GM10248 (cell line): ENCODE results near the gene SMIM35.

Source experiments
- CTCF ChIA-PET: fragments of 300-600 bp; sonication (Branson Sonifier 250); formaldehyde crosslinking; extraction: SDS; loops from one replicate; lab custom pipeline; 2021; ENCODE audit warnings: antibody characterized with exemption; lab: Yijun Ruan, JAX
- POLR2A ChIA-PET: fragments of 350-650 bp; sonication (Branson Sonifier 250); formaldehyde crosslinking; extraction: SDS; loops from one replicate; lab custom pipeline; 2020; ENCODE audit warnings: antibody characterized with exemption; lab: Yijun Ruan, JAX
- DNase-seq: peaks from one replicate; pipeline ENCODE4 v3.0.0; 2012; ENCODE audit errors: extremely low spot score
- TF ChIP-seq, protein P1 (sequence below): IDR thresholded peaks from 2 replicates; pipeline ENCODE4 v1.5.1; 2012; ENCODE audit warnings: mild to moderate bottlenecking, low read depth; ENCODE audit errors: extremely low read depth, missing control alignments, control extremely low read depth

Gene SMIM35

DNA sequence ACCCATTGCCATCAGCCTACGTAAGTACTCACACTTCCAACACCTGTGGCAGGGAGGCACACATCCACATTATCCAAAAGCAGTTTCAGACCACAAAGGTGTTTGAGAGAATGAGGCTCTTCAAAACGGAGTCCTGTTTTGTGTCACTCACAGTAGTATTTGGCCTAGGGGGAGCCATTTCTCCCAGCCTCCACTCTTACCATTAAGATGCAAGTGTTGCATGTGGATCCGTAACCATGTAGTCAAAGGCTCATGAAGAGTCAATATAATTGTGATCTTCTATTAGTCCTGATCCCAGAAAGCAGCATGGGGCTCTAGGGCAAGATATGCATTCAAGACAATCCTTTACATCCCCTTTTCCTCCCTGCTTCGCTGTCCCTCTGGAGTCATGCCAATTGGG, 59.1 kb downstream of the SMIM35 start:
- DNase-seq, result no peak
- TF ChIP-seq, protein P1, sequence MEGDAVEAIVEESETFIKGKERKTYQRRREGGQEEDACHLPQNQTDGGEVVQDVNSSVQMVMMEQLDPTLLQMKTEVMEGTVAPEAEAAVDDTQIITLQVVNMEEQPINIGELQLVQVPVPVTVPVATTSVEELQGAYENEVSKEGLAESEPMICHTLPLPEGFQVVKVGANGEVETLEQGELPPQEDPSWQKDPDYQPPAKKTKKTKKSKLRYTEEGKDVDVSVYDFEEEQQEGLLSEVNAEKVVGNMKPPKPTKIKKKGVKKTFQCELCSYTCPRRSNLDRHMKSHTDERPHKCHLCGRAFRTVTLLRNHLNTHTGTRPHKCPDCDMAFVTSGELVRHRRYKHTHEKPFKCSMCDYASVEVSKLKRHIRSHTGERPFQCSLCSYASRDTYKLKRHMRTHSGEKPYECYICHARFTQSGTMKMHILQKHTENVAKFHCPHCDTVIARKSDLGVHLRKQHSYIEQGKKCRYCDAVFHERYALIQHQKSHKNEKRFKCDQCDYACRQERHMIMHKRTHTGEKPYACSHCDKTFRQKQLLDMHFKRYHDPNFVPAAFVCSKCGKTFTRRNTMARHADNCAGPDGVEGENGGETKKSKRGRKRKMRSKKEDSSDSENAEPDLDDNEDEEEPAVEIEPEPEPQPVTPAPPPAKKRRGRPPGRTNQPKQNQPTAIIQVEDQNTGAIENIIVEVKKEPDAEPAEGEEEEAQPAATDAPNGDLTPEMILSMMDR, result no peak
- ChIA-PET POLR2A (interaction anchor here (0.6 kb wide), 1 partner anchor 53 kb away, joined by 3 read pairs; no protein-coding TSS in a partner anchor), CTCF (no interaction called here)

DNA sequence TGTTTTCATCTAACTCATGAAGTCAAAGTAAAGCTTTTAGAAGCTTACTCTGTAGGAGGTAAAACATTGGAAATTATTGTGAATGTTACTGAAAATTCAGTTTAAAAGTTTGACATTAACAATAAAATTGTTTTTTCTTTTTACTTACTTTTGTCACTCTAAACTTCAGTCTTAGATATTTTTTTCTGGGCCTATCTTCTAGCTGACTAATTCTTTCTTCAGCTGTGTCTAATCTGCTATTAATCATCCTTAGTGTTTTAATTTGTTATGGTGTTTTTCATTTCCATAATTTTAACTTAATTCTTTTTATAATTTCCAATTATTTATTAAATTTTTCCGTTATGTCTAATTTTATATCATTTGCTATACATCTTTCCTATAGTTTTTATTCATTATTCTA, 65.6 kb downstream of the SMIM35 start:
- POLR2A ChIA-PET, result no interaction called here

DNA sequence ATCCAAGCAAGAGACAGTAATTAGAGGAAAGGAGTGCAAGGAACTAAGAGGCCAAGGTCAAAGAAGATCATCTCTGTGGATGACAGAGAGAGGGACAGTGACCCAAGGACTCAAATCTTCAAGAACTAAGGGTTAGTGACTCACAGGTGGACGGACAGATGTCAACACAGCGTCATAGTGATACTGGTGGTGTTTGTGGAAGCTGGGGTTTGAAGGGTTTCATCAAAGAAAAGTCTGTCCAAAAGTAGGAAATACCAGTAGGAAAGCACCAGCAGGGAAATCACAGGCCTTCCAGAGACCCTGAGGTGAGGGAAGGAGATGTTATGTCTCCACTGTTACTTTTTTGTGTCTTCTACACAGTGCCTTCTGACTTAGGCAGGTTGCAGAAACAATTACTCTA, 68.4 kb downstream of the SMIM35 start:
- CTCF ChIA-PET, result no interaction called here
- POLR2A ChIA-PET, result no interaction called here
- TF ChIP-seq, protein P1, result no peak
- DNase-seq, result no peak

More for the DNA sequence above, 65.6 kb downstream of the SMIM35 start:
- TF ChIP-seq, protein P1, result no peak
- CTCF ChIA-PET, result interaction anchor here (1.0 to 2.7 kb wide), 7 partner anchors 8 to 74 kb away, joined by 3 to 10 read pairs (median 4); no protein-coding TSS in a partner anchor
- no peak for DNase-seq

DNA sequence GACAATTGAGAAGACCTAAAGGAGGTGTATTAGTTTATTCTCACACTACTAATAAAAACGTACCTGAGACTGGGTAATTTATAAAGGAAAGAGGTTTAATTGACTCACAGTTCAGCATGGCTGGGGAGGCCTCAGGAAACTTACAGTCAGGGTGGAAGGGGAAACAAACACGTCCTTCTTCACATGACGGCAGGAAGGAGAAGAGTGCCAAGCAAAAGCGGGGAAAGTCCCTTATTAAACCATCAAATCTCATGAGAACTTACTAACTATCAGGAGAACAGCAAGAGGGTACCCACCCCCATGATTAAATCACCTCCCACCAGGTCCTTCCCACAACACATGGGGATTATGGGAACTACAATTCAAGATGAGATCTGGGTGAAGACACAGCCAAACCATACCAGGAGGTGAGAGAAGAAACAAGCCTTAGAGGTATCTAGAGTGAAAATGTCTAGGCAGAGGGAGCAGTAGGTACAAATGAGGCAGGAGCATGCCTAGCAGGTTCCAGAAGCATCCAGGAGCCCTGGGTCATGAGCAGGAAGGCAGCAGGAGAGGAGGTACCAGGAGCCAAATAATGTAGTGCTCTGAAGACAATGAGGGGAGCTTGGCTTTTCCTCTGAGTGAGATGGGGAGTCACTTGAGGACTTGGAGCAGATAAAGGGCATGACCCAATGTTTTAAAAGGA, 69.0 kb downstream of the SMIM35 start:
- ChIA-PET CTCF (no interaction called here), POLR2A (no interaction called here)
- TF ChIP-seq, protein P1, result no peak
- DNase-seq, result no peak

DNA sequence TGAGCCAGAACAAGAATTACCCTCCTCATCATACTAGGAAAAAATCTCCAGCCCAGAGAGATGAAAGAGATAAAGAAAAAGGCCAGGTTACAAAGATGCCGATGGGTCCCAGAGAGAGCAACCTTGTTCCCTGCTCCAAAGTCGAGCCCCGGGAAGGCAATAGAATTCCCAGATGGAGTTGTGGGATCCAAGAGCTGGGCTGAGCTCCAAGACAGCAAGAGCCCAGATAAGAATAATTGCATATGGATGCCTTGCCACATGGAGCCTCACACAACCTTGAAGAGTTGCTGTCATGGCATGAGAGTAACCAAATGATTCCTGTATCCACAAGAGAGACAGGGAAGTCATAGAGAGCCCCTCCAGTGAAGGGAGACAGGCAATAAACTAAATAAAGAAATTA, 69.7 kb downstream of the SMIM35 start:
- ChIA-PET POLR2A (no interaction called here), CTCF (no interaction called here)

DNA sequence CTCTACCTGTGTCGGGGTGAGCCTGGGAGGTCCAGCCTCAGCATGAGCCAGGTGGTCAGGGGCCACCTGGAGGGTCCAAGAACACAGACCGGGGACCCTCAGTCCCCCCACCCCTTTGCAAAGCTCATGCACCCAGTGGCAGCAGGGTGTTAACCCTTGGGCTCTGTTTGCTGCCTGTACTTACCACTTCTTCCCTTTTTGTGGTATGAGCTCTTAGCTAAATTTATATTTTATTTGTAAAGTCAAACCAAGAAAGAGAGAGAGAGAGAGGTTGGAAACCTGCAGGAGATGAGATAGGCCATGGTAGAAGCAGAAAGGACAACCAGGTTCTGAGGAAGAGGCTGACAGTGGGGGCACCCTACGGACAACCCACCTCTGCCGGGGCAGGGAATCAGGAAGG, 70.7 kb downstream of the SMIM35 start:
- CTCF ChIA-PET, result interaction anchor here (0.7 to 2.0 kb wide), 5 partner anchors 8 to 198 kb away, joined by 3 to 10 read pairs (median 4); partner anchors contain the start of gene IL10RA
- no peak for DNase-seq
- POLR2A ChIA-PET, result no interaction called here
- TF ChIP-seq, protein P1, result no peak

More for the DNA sequence above, 69.7 kb downstream of the SMIM35 start:
- DNase-seq, result no peak
- TF ChIP-seq, protein P1, result no peak
